OCI-LY1 (cell line): ENCODE measurements around the gene ZNF416.

ENCODE experiments used
- EZH2 ChIP-seq: fragments of 200-600 bp; sonication (generic), shearing (Covaris generic); IDR thresholded peaks from 2 replicates; pipeline ENCODE4 v1.8.0; 2017; ENCODE audit warnings: borderline replicate concordance, mixed run types, mild to moderate bottlenecking, antibody characterized with exemption, low read length, moderate library complexity, mixed read lengths
- TF ChIP-seq, protein P1 (sequence below): fragments of 200-600 bp; sonication (generic), shearing (Covaris generic); IDR thresholded peaks from 2 replicates; pipeline ENCODE4 v1.5.1; 2017; ENCODE audit warnings: mild to moderate bottlenecking, antibody characterized with exemption, low read length, moderate library complexity, mixed read lengths

DNA sequence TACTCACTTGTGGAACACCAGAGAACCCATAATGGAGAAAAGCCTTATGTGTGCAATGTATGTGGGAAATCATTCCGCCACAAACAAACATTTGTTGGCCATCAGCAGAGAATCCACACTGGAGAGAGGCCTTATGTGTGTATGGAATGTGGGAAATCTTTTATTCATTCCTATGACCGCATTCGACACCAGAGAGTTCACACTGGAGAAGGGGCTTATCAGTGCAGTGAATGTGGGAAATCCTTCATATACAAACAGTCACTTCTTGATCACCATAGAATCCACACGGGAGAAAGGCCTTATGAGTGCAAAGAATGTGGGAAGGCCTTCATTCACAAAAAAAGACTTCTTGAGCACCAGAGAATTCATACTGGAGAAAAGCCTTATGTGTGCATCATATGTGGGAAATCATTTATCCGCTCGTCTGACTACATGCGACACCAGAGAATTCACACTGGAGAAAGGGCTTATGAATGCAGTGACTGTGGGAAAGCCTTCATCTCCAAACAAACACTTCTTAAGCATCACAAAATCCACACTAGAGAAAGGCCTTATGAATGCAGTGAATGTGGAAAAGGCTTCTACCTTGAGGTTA is 40.7 kb downstream of the ZNF416 start:
- TF ChIP-seq, protein P1, sequence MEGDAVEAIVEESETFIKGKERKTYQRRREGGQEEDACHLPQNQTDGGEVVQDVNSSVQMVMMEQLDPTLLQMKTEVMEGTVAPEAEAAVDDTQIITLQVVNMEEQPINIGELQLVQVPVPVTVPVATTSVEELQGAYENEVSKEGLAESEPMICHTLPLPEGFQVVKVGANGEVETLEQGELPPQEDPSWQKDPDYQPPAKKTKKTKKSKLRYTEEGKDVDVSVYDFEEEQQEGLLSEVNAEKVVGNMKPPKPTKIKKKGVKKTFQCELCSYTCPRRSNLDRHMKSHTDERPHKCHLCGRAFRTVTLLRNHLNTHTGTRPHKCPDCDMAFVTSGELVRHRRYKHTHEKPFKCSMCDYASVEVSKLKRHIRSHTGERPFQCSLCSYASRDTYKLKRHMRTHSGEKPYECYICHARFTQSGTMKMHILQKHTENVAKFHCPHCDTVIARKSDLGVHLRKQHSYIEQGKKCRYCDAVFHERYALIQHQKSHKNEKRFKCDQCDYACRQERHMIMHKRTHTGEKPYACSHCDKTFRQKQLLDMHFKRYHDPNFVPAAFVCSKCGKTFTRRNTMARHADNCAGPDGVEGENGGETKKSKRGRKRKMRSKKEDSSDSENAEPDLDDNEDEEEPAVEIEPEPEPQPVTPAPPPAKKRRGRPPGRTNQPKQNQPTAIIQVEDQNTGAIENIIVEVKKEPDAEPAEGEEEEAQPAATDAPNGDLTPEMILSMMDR = no peak
- TF ChIP-seq EZH2 = no peak
